ENCODE measurements around the gene VWC2L. TPM values are rescaled to one million over a fixed set of nuclear protein-coding genes. Genes with fewer than 3 reads are reported as not detected.

Gene VWC2L
- total RNA-seq, 2 donors from 2014 or later, result not detected

DNA sequence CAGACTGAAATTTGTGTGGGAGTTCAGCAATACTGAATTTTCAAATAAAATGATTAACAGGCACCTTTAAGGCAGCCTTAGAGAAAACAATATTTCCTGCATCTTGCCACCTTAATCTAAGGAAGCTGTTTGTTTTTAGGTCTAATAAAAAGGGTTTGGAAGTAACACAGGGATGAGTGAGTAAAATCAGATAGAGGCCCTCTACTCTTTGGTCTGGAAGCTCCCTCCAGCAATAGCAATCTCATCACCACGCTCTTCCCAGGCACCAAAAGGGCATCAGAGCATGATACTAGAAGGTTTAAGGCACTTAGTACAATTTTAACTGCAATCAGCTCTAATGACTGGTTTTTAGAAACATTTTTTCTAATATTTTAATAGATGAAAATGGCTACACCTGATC lies 155.6 kb downstream of the VWC2L start:
- Histone ChIP-seq H3K4me1 (ENCODE audit: control insufficient read depth, insufficient read depth, low read length) (no peaks in the 10 kb centered on the region), H3K27ac (ENCODE audit: low read depth, low read length) (no peak overlapping the region), H3K36me3 (ENCODE audit: control insufficient read depth, insufficient read depth, low read length) (no peaks in the 10 kb centered on the region), H3K27me3 (ENCODE audit: control insufficient read depth, insufficient read depth, low read length, poor library complexity, severe bottlenecking) (no peaks in the 10 kb centered on the region), H3K9ac (ENCODE audit: extremely low read depth, low read length, poor library complexity, severe bottlenecking) (no peak overlapping the region), H3K4me3 (ENCODE audit: low read length) (no peak overlapping the region), H3K9me3 (ENCODE audit: control insufficient read depth, low read length) (no peaks in the 10 kb centered on the region)
- no peaks in the 10 kb centered on the region for H3K4me1 Mint-ChIP-seq
- H3K27me3 Mint-ChIP-seq (ENCODE audit: insufficient read depth), result no peaks in the 10 kb centered on the region
- TF ChIP-seq, protein P1, sequence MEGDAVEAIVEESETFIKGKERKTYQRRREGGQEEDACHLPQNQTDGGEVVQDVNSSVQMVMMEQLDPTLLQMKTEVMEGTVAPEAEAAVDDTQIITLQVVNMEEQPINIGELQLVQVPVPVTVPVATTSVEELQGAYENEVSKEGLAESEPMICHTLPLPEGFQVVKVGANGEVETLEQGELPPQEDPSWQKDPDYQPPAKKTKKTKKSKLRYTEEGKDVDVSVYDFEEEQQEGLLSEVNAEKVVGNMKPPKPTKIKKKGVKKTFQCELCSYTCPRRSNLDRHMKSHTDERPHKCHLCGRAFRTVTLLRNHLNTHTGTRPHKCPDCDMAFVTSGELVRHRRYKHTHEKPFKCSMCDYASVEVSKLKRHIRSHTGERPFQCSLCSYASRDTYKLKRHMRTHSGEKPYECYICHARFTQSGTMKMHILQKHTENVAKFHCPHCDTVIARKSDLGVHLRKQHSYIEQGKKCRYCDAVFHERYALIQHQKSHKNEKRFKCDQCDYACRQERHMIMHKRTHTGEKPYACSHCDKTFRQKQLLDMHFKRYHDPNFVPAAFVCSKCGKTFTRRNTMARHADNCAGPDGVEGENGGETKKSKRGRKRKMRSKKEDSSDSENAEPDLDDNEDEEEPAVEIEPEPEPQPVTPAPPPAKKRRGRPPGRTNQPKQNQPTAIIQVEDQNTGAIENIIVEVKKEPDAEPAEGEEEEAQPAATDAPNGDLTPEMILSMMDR (conservative IDR thresholded peaks at IDR 0.05), result no peak
- H3K9me3 Mint-ChIP-seq, result peaks cover 9% of the 10 kb centered on the region
- DNase-seq, result no peak
- WGBS, 2 experiments (ENCODE audit: insufficient coverage in 1 of 2, insufficient read length in 1 of 2), result 91 to 100% methylated on average over 1 of the region's 1 CpG
- H3K27ac Mint-ChIP-seq, result no peak overlapping the region
- H3K36me3 Mint-ChIP-seq (ENCODE audit: low read depth), result no peaks in the 10 kb centered on the region
- no peak overlapping the region for H3K4me3 Mint-ChIP-seq

DNA sequence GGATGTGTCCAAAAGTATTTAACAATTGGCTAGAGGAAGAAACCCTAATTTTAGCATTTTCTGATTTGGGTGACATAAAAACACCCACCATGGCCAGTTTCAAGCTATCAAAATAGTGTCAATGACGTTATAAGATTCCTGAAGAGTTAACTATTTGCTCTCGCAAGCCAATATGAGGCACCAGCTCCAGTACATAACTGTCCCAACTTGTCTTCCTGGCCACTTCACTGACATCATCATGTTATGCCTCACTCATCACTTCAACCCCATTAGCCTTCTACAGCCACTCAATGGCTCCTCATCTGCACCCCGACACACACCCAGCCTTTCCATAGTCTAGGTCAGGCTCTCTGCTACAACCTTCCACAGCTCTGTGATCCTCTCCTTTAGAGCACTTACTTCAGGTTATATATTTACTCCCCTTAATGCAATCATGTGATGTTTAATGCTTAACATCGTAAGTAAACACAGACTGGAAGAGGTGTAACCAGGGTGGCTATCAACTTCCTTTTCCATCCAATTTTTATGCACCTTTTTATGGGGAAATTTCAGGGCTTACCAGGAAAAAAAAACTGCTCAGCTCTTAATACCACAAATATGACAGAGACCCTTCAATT lies 158.7 kb downstream of the VWC2L start:
- H3K9ac ChIP-seq (ENCODE audit: extremely low read depth, low read length, poor library complexity, severe bottlenecking), result no peak overlapping the region
- H3K4me3 ChIP-seq (ENCODE audit: low read length), result no peak overlapping the region
- no peak overlapping the region for H3K27ac ChIP-seq (ENCODE audit: low read depth, low read length)
- Mint-ChIP-seq H3K9me3 (peaks cover 2% of the 10 kb centered on the region), H3K4me1 (no peaks in the 10 kb centered on the region), H3K36me3 (ENCODE audit: low read depth) (no peaks in the 10 kb centered on the region), H3K27me3 (ENCODE audit: insufficient read depth) (no peaks in the 10 kb centered on the region), H3K4me3 (no peak overlapping the region), H3K27ac (no peak overlapping the region)
- H3K9me3 ChIP-seq (ENCODE audit: control insufficient read depth, low read length), result no peaks in the 10 kb centered on the region
- TF ChIP-seq, protein P1 (conservative IDR thresholded peaks at IDR 0.05), result no peak
- no peak for DNase-seq
- no peaks in the 10 kb centered on the region for H3K4me1 ChIP-seq (ENCODE audit: control insufficient read depth, insufficient read depth, low read length)
- 88 to 93% methylated on average over 3 to 4 of the region's 4 CpGs for WGBS, 2 experiments (ENCODE audit: insufficient coverage in 1 of 2, insufficient read length in 1 of 2)
- H3K36me3 ChIP-seq (ENCODE audit: control insufficient read depth, insufficient read depth, low read length), result no peaks in the 10 kb centered on the region
- no peaks in the 10 kb centered on the region for H3K27me3 ChIP-seq (ENCODE audit: control insufficient read depth, insufficient read depth, low read length, poor library complexity, severe bottlenecking)

GRCh38 chr2:214574084-214574781 lies 163.4 kb downstream of the VWC2L start:
- Mint-ChIP-seq H3K27ac (no peak overlapping the region), H3K4me3 (no peak overlapping the region), H3K4me1 (peaks cover 5% of the 10 kb centered on the region), H3K36me3 (ENCODE audit: low read depth) (no peaks in the 10 kb centered on the region), H3K9me3 (peaks cover 2% of the 10 kb centered on the region), H3K27me3 (ENCODE audit: insufficient read depth) (no peaks in the 10 kb centered on the region)
- no peaks in the 10 kb centered on the region for H3K4me1 ChIP-seq (ENCODE audit: control insufficient read depth, insufficient read depth, low read length)
- H3K9ac ChIP-seq (ENCODE audit: extremely low read depth, low read length, poor library complexity, severe bottlenecking), result no peak overlapping the region
- H3K9me3 ChIP-seq (ENCODE audit: control insufficient read depth, low read length), result no peaks in the 10 kb centered on the region
- H3K27me3 ChIP-seq (ENCODE audit: control insufficient read depth, insufficient read depth, low read length, poor library complexity, severe bottlenecking), result no peaks in the 10 kb centered on the region
- no peak overlapping the region for H3K4me3 ChIP-seq (ENCODE audit: low read length)
- no peaks in the 10 kb centered on the region for H3K36me3 ChIP-seq (ENCODE audit: control insufficient read depth, insufficient read depth, low read length)
- H3K27ac ChIP-seq (ENCODE audit: low read depth, low read length), result peak overlapping the region; percentile 12
- WGBS, 2 experiments (ENCODE audit: insufficient coverage in 1 of 2, insufficient read length in 1 of 2), result 80 to 91% methylated on average over 1 to 3 of the region's 3 CpGs
- TF ChIP-seq, protein P1 (conservative IDR thresholded peaks at IDR 0.05), result no peak
- DNase-seq, result no peak

Measured in endodermal cell (in vitro differentiated cells).